Body of pancreas (tissue), 4 donors: ENCODE data around the gene AKAP6. TPM values are rescaled to one million over a fixed set of nuclear protein-coding genes. Genes with fewer than 3 reads are reported as not detected.

Experiments used
- ATAC-seq: fragments of 150-250 bp; one replicate; pipeline ENCODE4 v1.9.1; 2016
- DNase-seq, 4 donors: peaks; one replicate each; pipeline ENCODE4 v3.0.0-alpha.2; 2019
- H3K27ac ChIP-seq, 4 donors: fragments of 200-600 bp; sonication (generic); 1 replicate in 3 of 4; 2 replicates in 1 of 4; pipeline versions ENCODE4 v1.5.1 to v1.6.1; 2016 to 2019; ENCODE audit warnings: mild to moderate bottlenecking in 1 of 4, mixed read lengths in 1 of 4, moderate library complexity in 1 of 4
- H3K27me3 ChIP-seq, 2 donors: fragments of 200-600 bp; sonication (generic); one replicate each; pipeline ENCODE4 v1.6.0; 2016; ENCODE audit warnings: mild to moderate bottlenecking in 1 of 2
- H3K36me3 ChIP-seq, 2 donors: fragments of 200-600 bp; sonication (generic); replicated peaks in 1 of 2; 2 replicates each; pipeline ENCODE4 v1.5.1; 2016; ENCODE audit warnings: low read depth in 2 of 2; ENCODE audit not compliant: insufficient read depth in 1 of 2
- H3K4me1 ChIP-seq: fragments of 200-600 bp; sonication (generic); one replicate; pipeline ENCODE4 v1.6.0; 2016
- H3K4me3 ChIP-seq, 2 donors: fragments of 200-600 bp; sonication (generic); 1 replicate in 1 of 2; 2 replicates in 1 of 2; pipeline ENCODE4 v1.5.1; 2016 to 2019
- H3K9me3 ChIP-seq, 3 donors: fragments of 200-600 bp; sonication (generic); 1 replicate in 2 of 3; 2 replicates in 1 of 3; pipeline ENCODE4 v1.5.1; 2016
- CTCF ChIP-seq, 7 experiments: fragments of 450-650 bp in 4 of 7; fragments of 200-600 bp in 3 of 7; sonication (generic) in 3 of 7; IDR thresholded peaks; one replicate each; pipeline ENCODE4 v1.5.1; 2016 to 2019; ENCODE audit warnings: antibody characterized with exemption in 7 of 7
- POLR2A ChIP-seq, 3 donors: fragments of 450-650 bp; IDR thresholded peaks; one replicate each; pipeline ENCODE4 v1.6.1; 2016; ENCODE audit warnings: antibody characterized with exemption in 3 of 3, mild to moderate bottlenecking in 2 of 3
- WGBS, 2 donors: methylation state at CpG; one replicate each; pipeline ENCODE4 v1.1.5; 2017; 5-methylcytosine and 5-hydroxymethylcytosine counted together
- intact Hi-C: fragments of 100-400 bp; cut with DNase I; formaldehyde crosslinking; loops from one replicate; pipeline ENCODE4 v1.15.1; 2023
- total RNA-seq, 2 donors: library from RNA; depleted of rRNA; stranded (reverse); fragments of >200 nt; gene quantifications; one replicate each; pipeline ENCODE4 v1.1.0, GENCODE V29; 2016

Gene AKAP6
- total RNA-seq, 2 donors from 2014 or later: 2.0 to 2.9 TPM

GRCh38 chr14:32537166-32537565, 208.1 kb downstream of the AKAP6 start:
- H3K36me3 ChIP-seq: no peaks in the 10 kb centered on the region
- intact Hi-C loops: no loop called here
- no peak overlapping the region for H3K4me3 ChIP-seq
- no peaks in the 10 kb centered on the region for H3K4me1 ChIP-seq
- H3K27me3 ChIP-seq: no peaks in the 10 kb centered on the region
- no peak for ATAC-seq
- H3K27ac ChIP-seq: no peak overlapping the region
- no peaks in the 10 kb centered on the region for H3K9me3 ChIP-seq
- no peak for DNase-seq
- 81 to 82% methylated on average over 4 of the region's 4 CpGs for WGBS, 2 donors
- TF ChIP-seq CTCF (IDR thresholded peaks at IDR 0.05) (no peak), POLR2A (IDR thresholded peaks at IDR 0.05) (no peak)

GRCh38 chr14:32542507-32542906, 213.4 kb downstream of the AKAP6 start:
- no peak for TF ChIP-seq POLR2A (IDR thresholded peaks at IDR 0.05)
- no peak for TF ChIP-seq CTCF (IDR thresholded peaks at IDR 0.05)
- ATAC-seq: no peak
- DNase-seq: peak in 2 of 4 donors; percentile 5 to 13
- intact Hi-C loops: no loop called here
- Histone ChIP-seq H3K36me3 (no peaks in the 10 kb centered on the region), H3K27ac (no peak overlapping the region), H3K9me3 (no peaks in the 10 kb centered on the region), H3K4me1 (peaks cover 5% of the 10 kb centered on the region), H3K4me3 (no peak overlapping the region), H3K27me3 (no peaks in the 10 kb centered on the region)
- WGBS, 2 donors: 27 to 31% methylated on average over 3 of the region's 3 CpGs

GRCh38 chr14:32545095-32545494, 216.0 kb downstream of the AKAP6 start:
- no peaks in the 10 kb centered on the region for H3K9me3 ChIP-seq
- H3K27ac ChIP-seq: no peak overlapping the region
- TF ChIP-seq POLR2A (IDR thresholded peaks at IDR 0.05): no peak
- TF ChIP-seq CTCF (IDR thresholded peaks at IDR 0.05): no peak
- no peak for DNase-seq
- H3K4me3 ChIP-seq: no peak overlapping the region
- intact Hi-C loops: no loop called here
- 90 to 91% methylated on average over 4 of the region's 4 CpGs for WGBS, 2 donors
- no peak for ATAC-seq
- H3K36me3 ChIP-seq: no peaks in the 10 kb centered on the region
- H3K4me1 ChIP-seq: peaks cover 5% of the 10 kb centered on the region
- no peaks in the 10 kb centered on the region for H3K27me3 ChIP-seq

- peaks cover 5% of the 10 kb centered on the region for H3K4me1 ChIP-seq
- no peak for TF ChIP-seq CTCF (IDR thresholded peaks at IDR 0.05)
- no peak for TF ChIP-seq POLR2A (IDR thresholded peaks at IDR 0.05)
- no peak overlapping the region for H3K4me3 ChIP-seq
- intact Hi-C loops: no loop called here
- 72% methylated on average over 10 of the region's 10 CpGs for WGBS, 2 donors
- H3K27me3 ChIP-seq: no peaks in the 10 kb centered on the region
- DNase-seq (no peak), ATAC-seq (no peak)
- H3K27ac ChIP-seq: no peak overlapping the region
- no peaks in the 10 kb centered on the region for H3K36me3 ChIP-seq
- H3K9me3 ChIP-seq: no peaks in the 10 kb centered on the region
Observed at GRCh38 chr14:32545506-32546210, 216.6 kb downstream of the AKAP6 start.

GRCh38 chr14:32546246-32546645, 217.1 kb downstream of the AKAP6 start:
- ATAC-seq: no peak
- DNase-seq: no peak
- Histone ChIP-seq H3K36me3 (no peaks in the 10 kb centered on the region), H3K4me3 (no peak overlapping the region), H3K27me3 (no peaks in the 10 kb centered on the region), H3K4me1 (peaks cover 5% of the 10 kb centered on the region), H3K27ac (no peak overlapping the region), H3K9me3 (no peaks in the 10 kb centered on the region)
- intact Hi-C loops: no loop called here
- 73 to 96% methylated on average over 2 of the region's 2 CpGs for WGBS, 2 donors
- TF ChIP-seq CTCF (IDR thresholded peaks at IDR 0.05) (no peak), POLR2A (IDR thresholded peaks at IDR 0.05) (no peak)
